HTERT RPE-1 (cell line): ENCODE data around the gene FAM25C.
"Not testable (repeated sequence)": the region's sequence is repeated elsewhere in the genome, so short reads cannot be mapped to it uniquely, and the experiment has no call there.

Experiments used
- in situ Hi-C: fragments of 300-500 bp; cut with MboI; formaldehyde crosslinking; loops from 4 replicates; pipeline ENCODE4 v1.14.3; 2020; ENCODE audit warnings: low sequenced_read_pairs

FAM25C gene

DNA sequence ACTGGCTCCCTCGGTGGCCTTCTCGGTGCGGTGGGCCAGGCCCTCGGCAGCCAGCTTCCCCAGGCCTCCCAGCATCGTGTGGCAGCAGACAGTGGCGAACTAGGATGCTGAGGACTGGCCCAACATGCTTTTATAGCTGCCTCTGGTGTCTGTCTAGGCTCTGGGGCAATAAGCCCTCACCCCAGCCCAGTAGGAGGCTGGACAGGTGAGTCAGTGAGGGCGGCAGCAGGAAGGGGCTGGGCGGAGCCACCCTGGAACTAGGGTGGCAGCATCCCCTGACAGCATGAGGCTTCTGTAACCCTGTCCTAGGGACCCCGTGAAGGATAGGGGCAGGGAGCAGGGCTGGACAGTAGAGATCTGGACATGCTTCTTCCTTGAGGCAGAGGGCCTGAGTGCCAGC is at the start of gene FAM25C:
Gene FAM25C, minus strand, starts transcription at position 101 of the 400 bp plus-strand sequence. Its CDS starts 26 bp downstream, at position 75.
- in situ Hi-C loops = not testable (repeated sequence)

- in situ Hi-C loops = not testable (repeated sequence)
Measured at GRCh38 chr10:48044557-48044956, 45.0 kb upstream of the FAM25C start.

DNA sequence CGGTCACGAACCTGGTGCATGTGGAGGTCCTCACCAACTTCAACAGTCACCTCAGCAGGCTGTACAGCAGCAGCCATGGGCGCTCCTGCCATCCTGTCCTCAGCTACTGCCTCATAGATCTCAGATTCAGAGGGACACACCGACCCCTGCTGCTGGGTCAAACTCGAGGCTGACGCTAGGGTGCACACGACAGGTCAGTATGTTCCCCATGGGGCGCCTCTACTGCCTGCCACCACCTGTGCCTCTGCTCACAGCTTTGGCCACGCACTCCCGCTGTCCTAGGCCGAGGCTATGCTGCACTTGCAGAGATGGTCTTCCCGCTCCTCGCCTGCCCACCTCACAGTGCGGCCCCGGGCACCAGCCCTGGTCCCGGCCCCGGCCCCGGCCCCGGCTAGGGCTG is 31.8 kb upstream of the FAM25C start:
- in situ Hi-C loops = not testable (repeated sequence)

GRCh38 chr10:48002306-48002705 is 2.7 kb upstream of the FAM25C start:
- in situ Hi-C loops = not testable (repeated sequence)

DNA sequence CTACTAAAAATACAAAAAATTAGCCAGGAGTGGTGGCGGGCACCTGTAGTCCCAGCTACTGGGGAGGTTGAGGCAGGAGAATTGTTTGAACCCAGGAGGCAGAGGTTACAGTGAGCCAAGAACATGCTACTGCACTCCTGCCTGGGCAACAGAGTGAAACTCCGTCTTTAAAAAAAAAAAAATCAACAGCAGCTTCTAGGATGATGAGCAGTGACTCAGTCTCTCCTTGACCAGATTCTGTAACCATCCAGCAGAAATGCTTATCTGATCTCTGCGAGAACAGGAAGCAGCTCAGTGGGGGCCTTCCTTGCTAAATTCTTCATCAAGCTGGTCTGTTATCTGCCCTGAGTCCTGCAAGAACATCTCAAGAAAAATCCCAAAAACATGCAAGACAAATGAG is 5.5 kb downstream of the FAM25C start:
- in situ Hi-C loops = not testable (repeated sequence)

DNA sequence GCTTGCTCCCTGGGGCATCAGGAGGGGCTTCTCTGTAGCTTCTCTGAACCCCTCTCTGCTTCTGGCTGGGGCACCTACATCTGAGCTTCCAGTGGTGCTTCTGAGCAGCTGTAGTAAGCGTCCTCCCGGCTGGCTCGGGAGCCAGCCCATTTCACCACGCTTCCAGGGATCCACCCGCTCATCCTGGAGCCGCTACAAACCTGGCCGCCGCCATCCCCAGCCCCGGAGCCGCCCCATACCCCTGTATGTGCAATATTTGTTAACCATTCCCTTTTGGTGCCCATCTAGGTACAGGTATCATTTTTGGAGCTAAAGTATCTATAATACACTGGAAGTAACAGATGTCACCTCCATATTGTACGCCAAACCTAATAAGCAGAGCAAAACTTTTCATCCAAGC is 7.0 kb downstream of the FAM25C start:
- in situ Hi-C loops = not testable (repeated sequence)

- in situ Hi-C loops = not testable (repeated sequence)
Measured at GRCh38 chr10:47991706-47992105, 7.9 kb downstream of the FAM25C start.

- in situ Hi-C loops = not testable (repeated sequence)
Measured at GRCh38 chr10:47990097-47990496, 9.5 kb downstream of the FAM25C start.

GRCh38 chr10:47989542-47989950 is 10.0 kb downstream of the FAM25C start:
- in situ Hi-C loops = not testable (repeated sequence)

GRCh38 chr10:47988718-47989541 is 10.7 kb downstream of the FAM25C start:
- in situ Hi-C loops = not testable (repeated sequence)

DNA sequence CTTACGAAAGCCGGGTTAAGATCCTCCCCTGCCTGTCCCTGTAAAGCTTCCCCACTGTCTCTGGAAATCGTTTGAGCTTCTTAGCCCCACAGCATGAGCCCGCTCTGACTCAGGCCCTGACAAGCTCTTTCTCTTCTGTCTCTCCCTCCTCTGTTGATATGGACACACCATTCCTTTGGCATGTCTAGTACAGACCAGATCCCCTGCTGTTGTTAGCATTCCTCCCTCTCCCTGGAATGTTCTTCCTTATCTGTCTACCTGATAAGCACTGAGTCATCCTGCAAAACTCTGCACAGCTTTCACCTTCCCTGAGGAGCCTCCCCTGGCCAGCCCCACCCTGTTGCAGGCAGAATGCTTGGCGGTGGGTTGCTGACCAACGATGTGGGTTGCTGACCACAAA is 11.6 kb downstream of the FAM25C start:
- in situ Hi-C loops = not testable (repeated sequence)

- in situ Hi-C loops = not testable (repeated sequence)
Measured at GRCh38 chr10:47986413-47987230, 13.0 kb downstream of the FAM25C start.

- in situ Hi-C loops = not testable (repeated sequence)
Measured at GRCh38 chr10:47975409-47975808, 24.2 kb downstream of the FAM25C start.

- in situ Hi-C loops = not testable (repeated sequence)
Measured at GRCh38 chr10:47973131-47973530, 26.5 kb downstream of the FAM25C start.

GRCh38 chr10:47972077-47972476 is 27.5 kb downstream of the FAM25C start:
- in situ Hi-C loops = not testable (repeated sequence)

GRCh38 chr10:47971598-47971997 is 28.0 kb downstream of the FAM25C start:
- in situ Hi-C loops = not testable (repeated sequence)

GRCh38 chr10:47970047-47970446 is 29.5 kb downstream of the FAM25C start:
- in situ Hi-C loops = not testable (repeated sequence)

DNA sequence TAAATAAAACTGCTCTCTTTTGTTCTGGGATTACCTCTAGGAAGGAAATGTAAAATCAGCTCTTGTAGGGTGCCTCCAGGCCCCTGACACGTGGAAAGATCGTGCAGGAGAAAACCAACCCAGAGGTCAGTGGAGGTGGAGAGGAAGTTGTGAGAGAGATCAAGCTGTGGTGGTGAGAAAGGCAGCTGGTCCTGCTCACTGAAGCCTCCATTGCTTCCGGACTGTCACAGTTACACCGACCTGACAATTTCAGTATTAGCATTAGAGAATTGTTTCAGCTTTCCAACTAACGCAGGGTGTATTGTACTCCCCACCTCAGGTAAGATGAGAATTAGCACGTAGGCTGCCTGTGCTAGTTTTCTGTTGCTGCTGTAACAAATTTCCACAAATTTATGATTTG is 30.6 kb downstream of the FAM25C start:
- in situ Hi-C loops = not testable (repeated sequence)

DNA sequence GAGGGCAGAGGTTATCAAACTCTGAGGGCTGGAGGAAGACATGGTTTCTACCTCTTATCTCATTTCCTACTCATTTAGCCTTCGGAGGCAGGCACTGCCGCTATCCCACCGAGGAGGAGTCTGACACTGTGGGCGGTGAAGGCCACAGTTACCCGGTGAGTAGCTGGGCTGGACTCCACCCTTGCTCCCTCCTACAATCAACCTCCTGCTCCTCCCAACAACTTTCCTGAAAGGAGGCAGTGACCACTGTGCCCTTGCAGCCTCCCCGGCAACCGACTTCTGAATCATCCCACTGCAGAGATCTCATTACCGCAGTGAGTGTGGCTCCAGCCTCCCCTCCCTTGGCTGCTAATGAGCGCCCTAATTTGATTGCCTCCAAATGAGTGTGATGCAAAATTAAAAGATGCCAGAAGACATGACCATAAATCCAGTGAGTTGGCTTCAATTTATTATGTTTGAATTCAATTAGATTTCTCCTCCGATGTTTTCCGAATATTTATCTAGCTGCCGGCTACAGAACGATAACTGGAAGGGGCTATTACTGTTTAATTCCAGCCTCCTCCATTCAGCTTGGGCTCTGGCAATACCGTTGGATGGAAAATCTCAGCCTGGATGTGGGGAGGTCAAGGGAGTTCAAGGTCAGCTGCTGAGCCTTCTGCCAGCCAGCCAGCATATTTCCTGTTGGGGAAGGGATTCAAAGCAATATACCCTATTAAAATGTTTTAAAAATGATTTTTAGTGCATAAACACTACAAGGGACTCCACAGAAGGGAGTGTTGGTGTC is 35.1 kb downstream of the FAM25C start:
- in situ Hi-C loops = not testable (repeated sequence)

DNA sequence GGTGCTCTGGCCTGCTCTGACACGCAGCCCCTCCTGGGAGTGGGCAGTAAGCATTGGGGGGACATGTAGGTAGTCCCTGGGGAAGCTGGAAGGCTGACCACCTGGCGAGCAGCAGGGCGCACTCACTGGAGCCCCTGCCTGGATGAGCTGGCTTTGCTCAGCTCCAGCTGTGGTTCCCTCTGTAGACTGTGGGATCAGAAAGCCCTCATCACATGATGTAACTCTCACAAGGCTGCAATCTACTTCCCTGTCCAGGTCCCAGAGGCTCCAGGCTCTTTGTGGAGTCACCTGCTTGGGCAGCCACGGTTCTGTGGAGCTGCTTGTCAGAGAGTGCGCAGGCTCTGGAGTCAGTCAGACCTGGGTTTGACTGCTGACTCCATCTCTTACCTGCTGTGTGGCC is 36.8 kb downstream of the FAM25C start:
- in situ Hi-C loops = not testable (repeated sequence)

DNA sequence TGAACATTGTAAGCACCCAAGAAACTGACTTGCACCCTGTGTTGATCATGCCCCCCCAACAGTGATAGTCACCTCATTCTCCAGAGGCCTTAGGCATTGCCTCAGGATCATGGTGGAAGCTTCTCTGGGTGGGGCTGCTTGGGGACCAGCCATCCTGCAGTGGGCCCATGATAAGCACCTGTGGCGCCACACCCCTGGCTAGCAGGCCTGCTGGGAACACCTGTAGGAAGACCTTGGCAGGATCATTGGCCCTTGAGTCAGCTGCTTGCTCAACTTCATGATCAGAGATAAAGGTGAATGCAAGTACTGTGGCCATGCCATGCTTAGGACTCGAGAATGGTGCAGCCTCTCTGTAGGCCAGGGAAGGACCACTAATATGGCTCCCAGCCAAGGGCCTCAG is 38.9 kb downstream of the FAM25C start:
- in situ Hi-C loops = not testable (repeated sequence)
